NOMO-1 treated with dmso at 0.1 percent for 144 hours (cell line): Measurements from ENCODE around the gene SMG5.
A peak's percentile ranks its signal among the peaks of the same experiment; 100 is the strongest.

Source experiments
- DNase-seq: peaks from one replicate; lab custom pipeline; 2025; ENCODE audit not compliant: unreplicated experiment; lab: John Stamatoyannopoulos, UW

The SMG5 gene

GRCh38 chr1:156212833-156213643 lies 69.6 kb downstream of the SMG5 start, which contains the start of gene PMF1:
Gene PMF1 (plus strand): TSS chr1:156213007. CDS start chr1:156213016, 9 bp downstream.
- DNase-seq, result peak; percentile 98

GRCh38 chr1:156212130-156212529 lies 70.5 kb downstream of the SMG5 start:
- DNase-seq, result no peak

DNA sequence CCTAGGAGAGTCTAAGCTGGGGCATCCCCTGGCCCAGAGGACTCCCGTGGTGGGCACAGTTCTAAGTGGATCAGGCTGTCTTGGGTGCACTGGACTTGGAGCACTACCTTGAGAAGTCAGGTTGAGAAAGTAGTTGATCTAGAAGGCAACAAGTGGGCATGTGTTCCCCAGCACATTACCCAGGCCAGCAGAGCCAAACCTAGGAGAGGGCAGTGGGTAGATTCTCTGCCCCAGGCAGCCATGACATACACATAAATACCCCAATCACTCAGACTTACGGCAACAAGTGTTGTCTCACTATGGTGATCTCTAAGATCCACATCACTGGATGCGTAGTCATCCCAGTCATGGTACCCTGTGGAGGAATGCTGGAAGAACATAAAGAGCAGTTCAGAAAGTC lies 71.4 kb downstream of the SMG5 start:
- no peak for DNase-seq

DNA sequence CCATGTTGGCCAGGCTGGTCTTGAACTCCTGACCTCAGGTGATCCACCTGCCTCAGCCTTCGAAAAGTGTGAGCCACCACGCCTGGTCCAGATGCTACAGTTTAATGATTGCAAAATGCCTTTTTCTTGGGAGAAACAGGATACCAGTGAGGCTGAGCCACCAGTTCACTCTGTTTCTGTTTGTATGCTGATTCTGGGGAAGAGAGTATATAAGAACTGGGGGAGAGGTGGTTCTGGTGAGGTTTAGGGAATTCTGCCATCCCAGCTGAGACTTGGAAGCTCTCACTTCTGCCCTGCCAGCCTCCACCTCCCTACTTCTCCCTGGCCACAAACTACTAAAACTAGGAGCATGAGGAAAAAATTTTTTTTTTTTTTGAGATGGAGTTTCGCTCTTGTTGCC lies 77.9 kb downstream of the SMG5 start:
- DNase-seq, result no peak

DNA sequence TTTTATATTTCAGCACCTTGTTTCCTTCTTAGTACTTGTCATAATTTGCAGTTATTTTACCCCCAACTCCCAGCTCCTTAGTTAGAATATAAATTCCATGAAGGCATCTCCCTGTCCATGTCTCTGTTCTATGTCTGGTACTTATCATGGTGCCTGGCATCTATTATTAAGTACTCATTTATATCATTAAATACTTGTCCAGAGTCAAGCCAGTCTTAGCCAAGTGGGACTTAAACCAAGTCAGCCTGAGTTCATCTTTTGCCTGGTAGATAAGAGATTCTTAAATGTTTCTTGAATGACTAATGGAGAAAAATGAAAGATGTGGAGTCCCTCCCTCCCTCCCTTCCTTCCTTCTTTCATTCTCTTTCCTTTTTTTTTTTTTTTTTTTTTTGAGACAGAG lies 79.3 kb downstream of the SMG5 start:
- no peak for DNase-seq

DNA sequence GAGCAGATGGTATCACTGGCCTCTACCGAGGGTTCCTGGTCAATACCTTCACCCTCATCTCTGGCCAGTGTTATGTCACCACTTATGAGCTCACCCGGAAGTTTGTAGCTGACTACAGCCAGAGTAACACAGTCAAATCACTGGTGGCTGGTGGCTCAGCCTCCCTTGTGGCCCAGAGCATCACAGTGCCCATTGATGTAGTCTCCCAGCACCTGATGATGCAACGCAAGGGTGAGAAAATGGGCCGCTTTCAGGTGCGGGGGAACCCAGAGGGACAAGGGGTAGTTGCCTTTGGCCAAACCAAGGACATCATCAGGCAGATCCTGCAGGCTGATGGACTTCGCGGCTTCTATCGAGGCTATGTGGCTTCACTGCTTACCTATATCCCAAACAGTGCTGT lies 82.6 kb downstream of the SMG5 start:
- no peak for DNase-seq
